ENCODE measurements around the gene AGTRAP. TPM values are rescaled to one million over a fixed set of nuclear protein-coding genes. Genes with fewer than 3 reads are reported as not detected.

The AGTRAP gene, protein sequence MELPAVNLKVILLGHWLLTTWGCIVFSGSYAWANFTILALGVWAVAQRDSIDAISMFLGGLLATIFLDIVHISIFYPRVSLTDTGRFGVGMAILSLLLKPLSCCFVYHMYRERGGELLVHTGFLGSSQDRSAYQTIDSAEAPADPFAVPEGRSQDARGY
- 6.6 TPM for polyA plus RNA-seq (2012; ENCODE audit: missing spikeins)

DNA sequence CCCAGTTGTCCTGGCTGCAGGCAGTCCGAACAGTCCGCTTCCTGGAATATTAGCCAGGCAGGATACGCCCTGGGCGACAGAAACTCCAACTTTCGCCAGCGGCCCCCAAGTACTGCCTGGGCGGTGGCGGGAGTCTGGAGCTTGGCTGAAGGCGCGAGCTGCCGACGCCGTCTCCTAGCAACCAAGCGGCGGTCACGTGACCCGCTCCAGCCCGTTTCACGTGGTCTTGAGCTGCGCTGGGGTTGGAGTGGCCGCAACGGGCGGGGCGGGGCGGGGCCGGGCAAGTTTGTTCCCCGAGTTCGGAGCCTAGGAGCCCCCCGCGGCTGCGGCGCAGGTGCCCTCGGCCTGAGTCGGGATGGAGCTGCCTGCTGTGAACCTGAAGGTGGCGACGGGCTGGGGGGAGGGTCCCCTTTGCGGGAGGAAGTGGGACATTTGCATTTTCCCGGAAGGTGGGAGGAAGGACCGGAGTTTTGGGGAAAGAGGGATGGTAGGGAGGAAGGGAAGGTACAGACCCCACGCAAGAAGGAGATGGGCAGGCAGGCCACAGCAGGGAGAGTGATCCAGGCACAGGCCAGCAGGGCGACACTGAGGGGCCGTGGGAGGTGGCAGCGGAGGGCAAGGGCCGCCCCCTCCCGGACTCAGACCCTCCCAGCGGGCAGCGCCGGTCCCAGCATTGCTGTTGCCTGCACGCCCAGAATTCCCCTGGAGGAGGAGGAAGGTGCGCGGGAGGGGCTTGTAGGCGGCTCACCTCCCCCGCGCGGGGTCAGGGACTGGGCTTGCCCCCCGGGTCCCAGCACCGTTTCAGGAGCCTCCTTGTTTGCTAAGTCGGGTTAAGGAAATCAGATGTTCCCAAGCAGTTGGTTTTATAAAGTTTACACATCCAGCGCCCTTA is at the start of gene AGTRAP:
Gene AGTRAP, plus strand, starts transcription at position 283 of the 892 bp plus-strand sequence. Its CDS starts 73 bp downstream, at position 356.
- peak; percentile 87 for DNase-seq (ENCODE audit: insufficient read length)
- peak; percentile 84 for FAIRE-seq

DNA sequence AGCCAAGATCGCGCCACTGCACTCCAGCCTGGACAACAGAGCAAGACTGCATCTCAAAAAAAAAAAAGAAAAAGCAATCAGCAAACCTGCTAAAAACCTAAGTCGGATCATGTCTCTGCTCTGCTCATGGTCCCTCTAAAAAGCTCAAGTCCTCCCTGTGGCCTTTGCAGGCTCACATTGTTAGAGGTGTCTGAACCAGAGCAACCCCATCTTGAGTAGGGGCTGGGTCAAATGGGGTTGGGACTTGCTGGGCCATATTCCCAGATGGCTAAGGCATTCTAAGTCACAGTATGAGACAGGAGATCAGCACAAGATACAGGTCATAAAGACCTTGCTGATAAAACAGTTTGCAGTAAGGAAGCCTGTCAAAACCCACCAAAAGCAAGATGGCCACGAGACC is 47.4 kb upstream of the AGTRAP start:
- no peak for TF ChIP-seq POLR2AphosphoS5 (IDR thresholded peaks at IDR 0.05; ENCODE audit: low read depth, low read length)
- no peak for TF ChIP-seq POLR2A (IDR thresholded peaks at IDR 0.05; ENCODE audit: low read depth, low read length)
- no peak for TF ChIP-seq TAF1 (IDR thresholded peaks at IDR 0.05; ENCODE audit: borderline replicate concordance, low read depth, low read length)
- FAIRE-seq, result no peak

More for the DNA sequence above, at the start of gene AGTRAP:
- TF ChIP-seq TAF1 (IDR thresholded peaks at IDR 0.05; ENCODE audit: borderline replicate concordance, low read depth, low read length), result no peak
- no peak for TF ChIP-seq POLR2A (IDR thresholded peaks at IDR 0.05; ENCODE audit: low read depth, low read length)
- TF ChIP-seq POLR2AphosphoS5 (IDR thresholded peaks at IDR 0.05; ENCODE audit: low read depth, low read length), result no peak

DNA sequence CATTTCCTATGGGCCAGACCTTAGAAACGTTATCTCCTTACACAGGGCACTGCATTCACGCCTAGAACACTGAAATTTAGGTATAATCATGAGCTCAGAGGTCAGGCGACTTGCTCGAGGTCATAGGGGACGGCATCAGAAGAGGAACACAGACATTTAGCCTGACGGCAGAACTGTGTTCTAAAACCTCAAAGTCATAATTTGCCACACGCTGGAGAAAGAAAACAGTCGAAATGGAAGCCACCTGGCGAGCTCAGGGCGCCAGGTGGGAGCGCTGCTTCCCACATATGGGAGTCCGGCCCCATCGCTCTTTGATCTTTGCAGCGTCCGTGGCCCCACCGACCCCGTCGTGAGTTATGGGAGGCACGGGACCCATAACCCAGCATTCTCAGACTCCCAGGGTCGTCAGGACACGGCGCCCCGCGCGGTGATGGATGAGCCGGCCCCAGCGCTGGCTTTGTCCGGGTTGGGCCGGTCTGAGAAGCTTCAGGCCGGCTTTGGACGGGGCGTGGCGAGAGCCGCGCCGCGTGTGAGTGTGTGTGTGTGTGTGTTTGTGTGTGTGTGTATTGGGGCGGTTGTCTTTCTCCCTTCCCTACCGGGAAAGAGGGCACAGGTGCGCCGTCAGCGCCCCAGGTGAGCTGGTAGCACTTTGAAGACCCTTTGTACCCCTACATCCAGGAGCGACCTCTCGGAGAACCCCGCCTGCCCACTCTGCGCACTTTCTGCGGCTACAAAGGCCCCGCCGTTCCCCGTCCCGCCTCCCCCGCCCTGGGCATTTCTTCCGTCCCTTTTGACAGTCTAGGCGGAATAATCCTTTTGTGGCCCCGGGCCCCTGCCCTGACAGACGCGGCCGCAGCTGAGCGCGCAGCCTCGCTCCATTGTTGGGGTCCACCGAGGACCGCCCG is 45.3 kb upstream of the AGTRAP start:
- TF ChIP-seq POLR2A (IDR thresholded peaks at IDR 0.05; ENCODE audit: low read depth, low read length) (no peak), POLR2AphosphoS5 (IDR thresholded peaks at IDR 0.05; ENCODE audit: low read depth, low read length) (no peak), TAF1 (IDR thresholded peaks at IDR 0.05; ENCODE audit: borderline replicate concordance, low read depth, low read length) (no peak)
- FAIRE-seq (no peak), DNase-seq (ENCODE audit: insufficient read length) (no peak)

More for the DNA sequence above, 47.4 kb upstream of the AGTRAP start:
- no peak for DNase-seq (ENCODE audit: insufficient read length)

DNA sequence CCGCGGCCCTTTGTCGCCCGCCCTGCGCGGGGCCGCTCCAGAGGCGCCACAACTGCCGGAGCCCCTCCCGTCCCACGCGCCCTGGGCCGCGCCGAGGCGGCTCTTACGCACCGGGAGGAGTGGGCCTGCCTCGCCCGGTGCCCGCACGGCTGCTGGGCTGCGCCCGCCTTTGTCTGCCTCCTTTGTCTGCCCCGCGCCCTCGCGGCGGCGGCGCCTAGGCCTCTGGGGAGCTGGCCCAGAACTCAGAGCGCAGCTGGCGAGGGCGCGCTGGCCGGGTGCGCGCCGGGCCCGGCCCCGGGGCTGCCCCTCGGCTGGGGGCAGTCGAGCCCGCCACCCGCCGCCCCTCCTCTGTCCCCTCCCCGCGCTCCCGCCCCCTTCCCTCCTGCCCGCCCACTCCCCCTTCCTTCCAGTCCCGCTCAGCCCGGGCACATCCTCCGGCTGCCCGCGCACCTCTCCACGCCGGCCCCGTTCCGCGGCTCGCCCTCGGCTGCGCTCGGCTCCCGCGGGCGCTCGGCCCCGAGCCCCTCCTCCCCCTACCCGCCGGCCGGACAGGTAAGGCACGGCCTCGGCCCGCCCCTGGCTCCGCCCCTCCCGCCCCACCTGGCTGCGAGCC is 44.5 kb upstream of the AGTRAP start, which contains the start of gene DRAXIN:
Gene DRAXIN, plus strand, starts transcription at position 409 of the 613 bp plus-strand sequence. CDS start 14,549 bp downstream, outside the sequence.
- DNase-seq (ENCODE audit: insufficient read length) (no peak), FAIRE-seq (no peak)
- TF ChIP-seq POLR2A (IDR thresholded peaks at IDR 0.05; ENCODE audit: low read depth, low read length) (no peak), TAF1 (IDR thresholded peaks at IDR 0.05; ENCODE audit: borderline replicate concordance, low read depth, low read length) (no peak), POLR2AphosphoS5 (IDR thresholded peaks at IDR 0.05; ENCODE audit: low read depth, low read length) (no peak)

DNA sequence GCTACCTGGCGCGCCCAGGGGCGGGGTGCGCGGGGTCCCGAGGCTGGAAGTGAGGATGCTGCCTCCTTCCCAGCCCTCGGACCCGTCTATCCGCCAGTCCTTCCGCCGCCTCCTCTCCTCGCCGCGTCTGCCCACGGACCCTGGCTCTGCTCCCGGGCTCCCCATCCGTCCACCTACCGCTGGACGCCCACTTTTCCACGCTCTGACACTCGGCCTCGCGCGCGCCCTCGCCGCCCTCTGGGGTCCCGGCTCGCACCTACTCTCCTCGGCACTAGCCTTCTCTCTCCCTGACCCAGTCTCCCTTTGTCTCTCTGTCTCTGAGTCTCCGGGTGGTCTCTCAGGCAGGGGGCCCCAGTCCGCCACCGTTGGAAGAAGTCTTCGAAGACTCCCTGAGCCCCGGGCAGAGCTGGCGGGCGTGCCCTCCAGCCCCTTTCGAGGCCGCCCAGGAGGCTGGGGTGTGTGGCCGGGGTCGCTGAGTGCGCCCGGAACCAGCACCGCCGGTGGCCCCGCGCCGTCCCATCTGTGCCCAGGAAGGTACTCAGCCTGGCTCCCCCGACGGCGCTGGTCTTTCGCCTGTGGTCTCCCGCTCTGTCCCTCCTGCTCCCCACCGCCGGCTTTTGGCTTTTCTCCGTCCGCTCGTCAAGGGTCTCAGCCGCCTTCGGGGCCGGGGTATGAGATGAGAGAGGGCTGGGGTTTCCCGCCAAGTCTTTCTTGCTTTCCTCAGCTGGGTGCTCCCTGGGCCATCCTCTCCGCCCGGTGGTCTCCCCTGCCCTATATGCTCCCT is 43.8 kb upstream of the AGTRAP start:
- TF ChIP-seq TAF1 (IDR thresholded peaks at IDR 0.05; ENCODE audit: borderline replicate concordance, low read depth, low read length), result no peak
- TF ChIP-seq POLR2AphosphoS5 (IDR thresholded peaks at IDR 0.05; ENCODE audit: low read depth, low read length), result no peak
- no peak for TF ChIP-seq POLR2A (IDR thresholded peaks at IDR 0.05; ENCODE audit: low read depth, low read length)
- no peak for DNase-seq (ENCODE audit: insufficient read length)
- no peak for FAIRE-seq

DNA sequence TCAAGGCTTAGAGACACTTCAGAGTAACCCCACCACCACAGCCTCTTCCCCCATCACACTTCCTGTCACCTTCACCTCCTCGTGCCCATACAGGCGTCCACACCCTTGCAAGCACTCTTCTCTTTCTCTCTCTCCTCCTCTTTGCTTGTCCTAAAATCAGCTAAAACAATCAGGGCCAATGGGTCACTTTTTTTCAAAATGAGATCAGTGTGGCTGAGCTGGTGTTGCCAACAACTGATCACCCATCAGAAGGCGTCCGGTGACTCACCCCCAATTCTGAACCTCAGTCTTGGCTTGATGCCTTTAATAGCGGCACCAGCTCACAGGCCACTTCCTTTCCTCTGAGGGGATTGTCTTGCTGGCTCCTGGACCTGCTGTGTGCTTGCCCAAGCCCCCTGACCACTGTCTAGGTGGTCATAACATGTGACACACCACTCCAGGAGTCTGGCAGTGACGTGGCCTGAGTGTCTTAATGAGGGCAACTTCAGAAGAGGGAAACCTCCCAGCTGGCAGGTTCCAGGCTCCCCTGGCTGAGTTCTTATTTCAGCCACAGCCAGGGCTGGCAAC is 42.8 kb upstream of the AGTRAP start:
- no peak for FAIRE-seq
- no peak for DNase-seq (ENCODE audit: insufficient read length)
- TF ChIP-seq POLR2A (IDR thresholded peaks at IDR 0.05; ENCODE audit: low read depth, low read length) (no peak), POLR2AphosphoS5 (IDR thresholded peaks at IDR 0.05; ENCODE audit: low read depth, low read length) (no peak), TAF1 (IDR thresholded peaks at IDR 0.05; ENCODE audit: borderline replicate concordance, low read depth, low read length) (no peak)

DNA sequence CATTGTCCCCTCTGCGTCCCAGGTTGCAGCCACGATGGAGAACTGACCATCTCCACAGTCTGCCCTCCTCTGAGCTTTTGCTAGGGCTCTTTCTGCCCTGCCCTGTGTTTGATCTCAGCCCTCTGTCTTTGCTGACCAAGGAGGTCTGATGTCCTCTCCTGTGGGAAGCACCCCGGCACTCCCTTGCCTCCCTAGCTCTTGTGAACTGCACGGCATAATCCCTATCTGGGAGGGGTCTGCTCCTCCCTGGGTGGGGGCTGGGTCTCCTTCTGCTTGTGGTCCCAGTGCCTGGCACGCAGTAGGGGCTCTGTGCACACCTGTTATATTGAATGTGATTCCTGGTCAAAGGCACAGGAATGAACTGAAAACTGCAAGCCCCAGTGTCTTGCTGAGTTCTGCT is 42.0 kb upstream of the AGTRAP start:
- TF ChIP-seq POLR2A (IDR thresholded peaks at IDR 0.05; ENCODE audit: low read depth, low read length) (no peak), TAF1 (IDR thresholded peaks at IDR 0.05; ENCODE audit: borderline replicate concordance, low read depth, low read length) (no peak), POLR2AphosphoS5 (IDR thresholded peaks at IDR 0.05; ENCODE audit: low read depth, low read length) (no peak)
- DNase-seq (ENCODE audit: insufficient read length) (no peak), FAIRE-seq (no peak)

DNA sequence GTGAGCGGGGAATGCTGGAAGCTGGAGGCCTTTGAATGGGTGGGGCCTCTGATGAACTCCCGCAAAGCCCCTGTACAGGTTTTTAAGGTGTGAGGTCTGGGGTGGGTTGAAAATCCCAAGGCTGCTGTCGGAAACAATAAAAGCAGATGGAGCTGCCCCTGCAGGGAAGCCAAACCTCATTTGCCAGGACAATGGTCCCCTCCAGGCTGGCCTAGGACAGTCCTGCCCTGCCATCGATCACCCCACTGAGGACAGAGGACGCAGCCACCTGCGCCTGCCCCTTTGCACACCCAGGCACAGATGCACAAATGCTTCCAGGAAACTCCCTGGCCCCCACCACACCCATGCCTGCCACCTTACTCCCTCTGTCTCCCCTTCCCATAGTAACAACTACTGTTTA is 40.1 kb upstream of the AGTRAP start:
- FAIRE-seq, result no peak
- TF ChIP-seq POLR2AphosphoS5 (IDR thresholded peaks at IDR 0.05; ENCODE audit: low read depth, low read length) (no peak), POLR2A (IDR thresholded peaks at IDR 0.05; ENCODE audit: low read depth, low read length) (no peak), TAF1 (IDR thresholded peaks at IDR 0.05; ENCODE audit: borderline replicate concordance, low read depth, low read length) (no peak)
- DNase-seq (ENCODE audit: insufficient read length), result no peak

DNA sequence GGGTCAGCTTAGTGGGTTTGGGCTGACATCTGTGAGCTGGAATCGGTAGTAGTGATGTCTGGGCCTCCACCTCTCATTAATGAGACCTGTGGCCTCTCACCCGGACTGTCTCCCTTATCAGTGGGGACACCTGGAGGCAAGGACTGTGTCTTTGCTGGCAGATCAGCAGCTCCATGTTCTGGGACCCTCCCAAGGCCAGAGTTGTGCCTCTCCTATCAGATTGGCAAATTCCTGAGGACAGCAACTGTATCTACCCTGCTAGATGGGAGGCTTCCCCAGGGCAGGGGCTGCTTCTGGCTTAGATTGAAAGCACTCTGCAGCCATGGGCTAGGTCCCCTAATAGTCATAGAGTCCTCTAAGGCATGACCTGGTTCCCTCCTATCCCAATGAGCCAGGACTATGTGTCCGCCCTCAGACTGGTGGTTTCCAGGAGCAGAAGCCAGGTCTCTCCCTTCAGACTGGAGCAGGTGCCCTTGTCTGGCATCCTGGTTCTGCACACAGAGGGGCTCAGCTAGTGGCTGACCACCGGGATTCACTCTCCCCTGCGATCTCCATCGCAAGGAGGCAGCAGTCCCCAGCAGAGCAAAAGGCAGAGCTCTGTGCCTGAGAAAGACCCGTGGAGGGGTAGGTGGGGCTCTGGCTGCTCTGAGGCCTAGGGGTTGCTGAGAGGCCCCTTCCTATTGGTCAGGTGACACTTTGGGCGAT is 38.6 kb upstream of the AGTRAP start:
- DNase-seq (ENCODE audit: insufficient read length), result no peak
- FAIRE-seq, result no peak
- TF ChIP-seq POLR2AphosphoS5 (IDR thresholded peaks at IDR 0.05; ENCODE audit: low read depth, low read length), result no peak
- TF ChIP-seq TAF1 (IDR thresholded peaks at IDR 0.05; ENCODE audit: borderline replicate concordance, low read depth, low read length), result no peak
- TF ChIP-seq POLR2A (IDR thresholded peaks at IDR 0.05; ENCODE audit: low read depth, low read length), result no peak
